ENCODE results near the gene EGFL6.
A peak's percentile ranks its signal among the peaks of the same experiment; 100 is the strongest.

EGFL6 gene

DNA sequence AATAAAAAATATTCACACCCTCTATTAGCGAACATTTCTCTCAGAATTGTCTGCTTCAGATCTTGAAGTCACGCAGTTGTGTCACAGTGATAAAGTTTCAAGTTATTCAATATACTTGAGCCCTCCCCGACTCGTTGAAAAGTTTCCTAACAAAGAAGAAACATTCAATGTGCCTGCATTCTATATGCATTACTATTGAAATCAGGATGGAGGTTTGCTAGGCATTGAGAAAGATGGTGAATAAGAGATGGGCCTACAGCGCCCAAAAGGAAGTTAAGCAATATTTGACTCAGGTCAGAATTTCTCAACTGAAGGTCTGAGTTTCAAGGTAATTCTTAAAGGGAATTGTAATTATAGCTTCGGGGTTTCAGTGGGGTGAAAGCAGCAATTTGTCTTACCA is 89.7 kb downstream of the EGFL6 start:
- H3K27me3 ChIP-seq (ENCODE audit: insufficient read depth, poor library complexity, severe bottlenecking) = no peaks in the 10 kb centered on the region
- H3K9me3 ChIP-seq (ENCODE audit: severe bottlenecking) = no peaks in the 10 kb centered on the region
- no peak overlapping the region for H3K4me3 ChIP-seq (ENCODE audit: severe bottlenecking)
- peak overlapping the region; percentile 71 for H3K27ac ChIP-seq (ENCODE audit: poor library complexity, severe bottlenecking)
- no peaks in the 10 kb centered on the region for H3K36me3 ChIP-seq (ENCODE audit: low read depth)
- TF ChIP-seq, protein P1, sequence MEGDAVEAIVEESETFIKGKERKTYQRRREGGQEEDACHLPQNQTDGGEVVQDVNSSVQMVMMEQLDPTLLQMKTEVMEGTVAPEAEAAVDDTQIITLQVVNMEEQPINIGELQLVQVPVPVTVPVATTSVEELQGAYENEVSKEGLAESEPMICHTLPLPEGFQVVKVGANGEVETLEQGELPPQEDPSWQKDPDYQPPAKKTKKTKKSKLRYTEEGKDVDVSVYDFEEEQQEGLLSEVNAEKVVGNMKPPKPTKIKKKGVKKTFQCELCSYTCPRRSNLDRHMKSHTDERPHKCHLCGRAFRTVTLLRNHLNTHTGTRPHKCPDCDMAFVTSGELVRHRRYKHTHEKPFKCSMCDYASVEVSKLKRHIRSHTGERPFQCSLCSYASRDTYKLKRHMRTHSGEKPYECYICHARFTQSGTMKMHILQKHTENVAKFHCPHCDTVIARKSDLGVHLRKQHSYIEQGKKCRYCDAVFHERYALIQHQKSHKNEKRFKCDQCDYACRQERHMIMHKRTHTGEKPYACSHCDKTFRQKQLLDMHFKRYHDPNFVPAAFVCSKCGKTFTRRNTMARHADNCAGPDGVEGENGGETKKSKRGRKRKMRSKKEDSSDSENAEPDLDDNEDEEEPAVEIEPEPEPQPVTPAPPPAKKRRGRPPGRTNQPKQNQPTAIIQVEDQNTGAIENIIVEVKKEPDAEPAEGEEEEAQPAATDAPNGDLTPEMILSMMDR (IDR thresholded peaks at IDR 0.05; ENCODE audit: poor library complexity, severe bottlenecking) = no peak
- peaks cover 8% of the 10 kb centered on the region for H3K4me1 ChIP-seq (ENCODE audit: insufficient read depth, poor library complexity, severe bottlenecking)
- ATAC-seq (ENCODE audit: low read depth) = peak; percentile 94
- no peak for DNase-seq (ENCODE audit: low spot score)

DNA sequence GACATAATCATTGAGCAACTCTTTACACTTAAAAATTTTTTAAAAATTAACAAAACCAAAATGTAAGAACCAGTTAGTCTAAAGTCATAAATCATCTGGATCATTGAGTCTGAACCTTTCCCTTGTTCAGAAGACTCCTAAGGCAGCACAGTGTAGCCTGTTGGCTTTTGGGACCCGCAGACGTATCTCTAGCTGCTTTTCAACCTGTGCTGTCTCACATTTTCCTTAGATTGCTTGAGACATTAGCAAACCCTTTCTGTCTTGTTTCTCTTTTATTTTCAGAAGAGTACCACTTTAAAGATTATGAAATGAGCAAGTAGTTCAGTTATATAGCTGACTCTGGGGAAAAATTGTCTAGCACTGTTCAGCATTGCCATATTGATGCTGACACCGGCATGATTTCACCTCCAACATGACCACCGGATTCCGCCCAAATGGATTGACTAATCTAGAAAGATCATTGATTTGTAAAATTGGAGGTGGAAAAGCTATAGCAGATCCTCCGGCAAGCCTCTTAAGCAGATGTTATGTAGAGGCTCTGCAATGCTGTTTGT is 92.4 kb downstream of the EGFL6 start:
- no peak overlapping the region for H3K27ac ChIP-seq (ENCODE audit: poor library complexity, severe bottlenecking)
- ATAC-seq (ENCODE audit: low read depth) = no peak
- H3K27me3 ChIP-seq (ENCODE audit: insufficient read depth, poor library complexity, severe bottlenecking) = no peaks in the 10 kb centered on the region
- peaks cover 8% of the 10 kb centered on the region for H3K4me1 ChIP-seq (ENCODE audit: insufficient read depth, poor library complexity, severe bottlenecking)
- no peaks in the 10 kb centered on the region for H3K36me3 ChIP-seq (ENCODE audit: low read depth)
- H3K4me3 ChIP-seq (ENCODE audit: severe bottlenecking) = no peak overlapping the region
- no peaks in the 10 kb centered on the region for H3K9me3 ChIP-seq (ENCODE audit: severe bottlenecking)
- DNase-seq (ENCODE audit: low spot score) = no peak
- TF ChIP-seq, protein P1 (IDR thresholded peaks at IDR 0.05; ENCODE audit: poor library complexity, severe bottlenecking) = no peak

DNA sequence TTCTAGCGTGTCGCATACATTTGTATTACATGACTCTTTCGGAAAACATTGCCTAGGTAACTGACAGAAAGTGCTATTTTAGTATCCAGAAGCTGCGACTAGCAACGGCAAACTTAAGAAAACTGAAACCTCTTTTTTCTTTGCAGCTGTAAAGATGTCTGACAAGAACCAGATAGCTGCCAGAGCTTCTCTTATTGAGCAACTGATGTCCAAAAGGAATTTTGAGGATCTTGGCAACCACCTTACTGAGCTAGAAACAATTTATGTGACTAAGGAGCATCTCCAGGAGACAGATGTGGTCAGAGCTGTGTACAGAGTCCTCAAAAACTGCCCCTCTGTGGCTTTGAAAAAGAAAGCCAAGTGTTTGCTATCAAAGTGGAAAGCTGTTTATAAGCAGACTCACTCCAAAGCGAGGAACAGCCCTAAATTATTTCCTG is 93.0 kb downstream of the EGFL6 start:
- Histone ChIP-seq H3K27ac (ENCODE audit: poor library complexity, severe bottlenecking) (no peak overlapping the region), H3K36me3 (ENCODE audit: low read depth) (no peaks in the 10 kb centered on the region), H3K4me3 (ENCODE audit: severe bottlenecking) (no peak overlapping the region), H3K4me1 (ENCODE audit: insufficient read depth, poor library complexity, severe bottlenecking) (peaks cover 8% of the 10 kb centered on the region), H3K9me3 (ENCODE audit: severe bottlenecking) (no peaks in the 10 kb centered on the region), H3K27me3 (ENCODE audit: insufficient read depth, poor library complexity, severe bottlenecking) (no peaks in the 10 kb centered on the region)
- TF ChIP-seq, protein P1 (IDR thresholded peaks at IDR 0.05; ENCODE audit: poor library complexity, severe bottlenecking) = no peak
- no peak for DNase-seq (ENCODE audit: low spot score)
- no peak for ATAC-seq (ENCODE audit: low read depth)

DNA sequence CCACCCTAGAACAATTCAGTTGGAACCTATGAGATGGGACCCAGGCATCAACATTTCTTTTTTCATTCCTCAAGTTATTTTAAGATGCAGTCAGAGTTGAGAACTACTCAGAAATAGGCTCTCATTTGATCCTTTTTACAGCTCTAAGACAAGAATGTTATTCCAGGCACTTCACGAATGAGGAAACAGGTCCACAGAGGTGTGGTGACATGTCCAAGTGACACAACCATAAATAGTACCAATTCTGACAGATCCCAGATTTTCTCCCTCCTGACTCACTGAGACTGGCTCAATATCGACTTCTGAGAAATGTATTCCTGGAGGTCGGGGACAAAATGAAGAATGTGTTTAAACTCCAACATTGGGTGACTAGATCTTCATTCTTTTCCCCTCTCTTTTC is 94.6 kb downstream of the EGFL6 start:
- Histone ChIP-seq H3K36me3 (ENCODE audit: low read depth) (no peaks in the 10 kb centered on the region), H3K4me1 (ENCODE audit: insufficient read depth, poor library complexity, severe bottlenecking) (peaks cover 10% of the 10 kb centered on the region)
- ATAC-seq (ENCODE audit: low read depth) = no peak

DNA sequence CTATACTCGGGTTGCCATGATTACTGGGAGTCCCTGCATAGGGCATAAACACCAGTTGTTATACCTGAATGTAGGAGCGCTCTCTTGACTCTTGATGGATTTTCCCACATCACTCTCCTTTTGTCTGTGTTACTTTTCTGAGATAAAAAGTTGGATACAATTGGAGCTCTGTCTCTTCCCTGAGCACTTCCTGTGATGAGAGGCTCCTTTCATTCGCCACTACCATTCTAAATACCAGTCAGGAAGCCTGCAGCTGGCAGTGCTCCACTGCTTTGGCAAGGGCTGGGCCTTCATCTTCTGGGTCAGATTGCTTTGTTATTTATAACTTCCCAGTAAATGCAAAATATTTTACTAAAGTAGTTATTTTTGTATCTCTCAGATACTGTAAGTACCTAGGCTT is 97.4 kb downstream of the EGFL6 start:
- Histone ChIP-seq H3K9me3 (ENCODE audit: severe bottlenecking) (no peaks in the 10 kb centered on the region), H3K27me3 (ENCODE audit: insufficient read depth, poor library complexity, severe bottlenecking) (no peaks in the 10 kb centered on the region), H3K36me3 (ENCODE audit: low read depth) (no peaks in the 10 kb centered on the region), H3K4me3 (ENCODE audit: severe bottlenecking) (no peak overlapping the region), H3K4me1 (ENCODE audit: insufficient read depth, poor library complexity, severe bottlenecking) (peaks cover 9% of the 10 kb centered on the region), H3K27ac (ENCODE audit: poor library complexity, severe bottlenecking) (no peak overlapping the region)
- DNase-seq (ENCODE audit: low spot score) (no peak), ATAC-seq (ENCODE audit: low read depth) (no peak)
- TF ChIP-seq, protein P1 (IDR thresholded peaks at IDR 0.05; ENCODE audit: poor library complexity, severe bottlenecking) = no peak

More for the DNA sequence above, 94.6 kb downstream of the EGFL6 start:
- Histone ChIP-seq H3K27ac (ENCODE audit: poor library complexity, severe bottlenecking) (no peak overlapping the region), H3K9me3 (ENCODE audit: severe bottlenecking) (no peaks in the 10 kb centered on the region), H3K27me3 (ENCODE audit: insufficient read depth, poor library complexity, severe bottlenecking) (no peaks in the 10 kb centered on the region), H3K4me3 (ENCODE audit: severe bottlenecking) (no peak overlapping the region)
- no peak for DNase-seq (ENCODE audit: low spot score)
- TF ChIP-seq, protein P1 (IDR thresholded peaks at IDR 0.05; ENCODE audit: poor library complexity, severe bottlenecking) = no peak
